WTC11 (cell line): ENCODE data around the gene GPD1L. TPM values are rescaled to one million over a fixed set of nuclear protein-coding genes. Genes with fewer than 3 reads are reported as not detected.

Source experiments
- ATAC-seq: fragments of 200-7000 bp; cut with Tn5 transposase; 2 replicates; pipeline ENCODE4 v1.10.0; 2021; ENCODE audit warnings: mild to moderate bottlenecking, moderate library complexity
- CTCF ChIA-PET: fragments of 300-600 bp; sonication (Branson Sonifier 250); formaldehyde crosslinking; loops from one replicate; lab custom pipeline; 2021; ENCODE audit warnings: antibody characterized with exemption; lab: Charles Lee
- POLR2A ChIA-PET: fragments of 350-600 bp; sonication (Branson Sonifier 250); formaldehyde crosslinking; loops from one replicate; lab custom pipeline; 2021; ENCODE audit warnings: antibody characterized with exemption; lab: Charles Lee
- DNase-seq: peaks from one replicate; pipeline ENCODE4 v3.0.0; 2021; ENCODE audit warnings: low spot score
- H3K27ac Mint-ChIP-seq: 2 replicates; pipeline ENCODE4 v1.8.0; 2021; ENCODE audit warnings: mixed read lengths
- H3K27me3 Mint-ChIP-seq: 2 replicates; pipeline ENCODE4 v1.8.0; 2021; ENCODE audit warnings: low read depth, mild to moderate bottlenecking, moderate library complexity, mixed read lengths
- H3K36me3 Mint-ChIP-seq: 2 replicates; pipeline ENCODE4 v1.8.0; 2021; ENCODE audit warnings: mixed read lengths
- H3K4me1 Mint-ChIP-seq: 2 replicates; pipeline ENCODE4 v1.8.0; 2022; ENCODE audit warnings: mixed read lengths
- H3K4me3 Mint-ChIP-seq: 2 replicates; pipeline ENCODE4 v1.8.0; 2021; ENCODE audit warnings: mild to moderate bottlenecking, moderate library complexity, mixed read lengths
- H3K9me3 Mint-ChIP-seq: 2 replicates; pipeline ENCODE4 v1.8.0; 2021; ENCODE audit warnings: mixed read lengths
- ATF2 ChIP-seq: sonication (generic); formaldehyde crosslinking; IDR thresholded peaks from 2 replicates; pipeline ENCODE4 v1.8.1; 2022; ENCODE audit warnings: low read depth, missing genetic modification reagents, borderline replicate concordance
- E2F1 ChIP-seq: sonication (generic); formaldehyde crosslinking; IDR thresholded peaks from 2 replicates; pipeline ENCODE4 v1.8.0; 2022; ENCODE audit warnings: mild to moderate bottlenecking, missing genetic modification reagents
- IRF2 ChIP-seq: sonication (generic); formaldehyde crosslinking; IDR thresholded peaks from 2 replicates; pipeline ENCODE4 v1.8.0; 2022; ENCODE audit warnings: low read depth, missing genetic modification reagents, borderline replicate concordance
- NFE2L1 ChIP-seq: sonication (generic); formaldehyde crosslinking; IDR thresholded peaks from 2 replicates; pipeline ENCODE4 v1.8.1; 2023; ENCODE audit warnings: missing genetic modification reagents
- NR2C2 ChIP-seq: sonication (generic); formaldehyde crosslinking; IDR thresholded peaks from 2 replicates; pipeline ENCODE4 v1.8.0; 2022; ENCODE audit warnings: mild to moderate bottlenecking, missing genetic modification reagents
- NR3C1 ChIP-seq: sonication (generic); formaldehyde crosslinking; conservative IDR thresholded peaks from 2 replicates; pipeline ENCODE4 v1.8.1; 2023; ENCODE audit warnings: low read depth, mild to moderate bottlenecking, missing genetic modification reagents
- PRDM15 ChIP-seq: sonication (generic); formaldehyde crosslinking; IDR thresholded peaks from 2 replicates; pipeline ENCODE4 v1.8.0; 2022; ENCODE audit warnings: missing genetic modification reagents
- RORB ChIP-seq: fragments of 250-450 bp; sonication (Bioruptor Pico); IDR thresholded peaks from 2 replicates; pipeline ENCODE4 v1.9.0; 2021; ENCODE audit warnings: mild to moderate bottlenecking
- TCF7 ChIP-seq: sonication (generic); formaldehyde crosslinking; IDR thresholded peaks from 2 replicates; pipeline ENCODE4 v1.8.0; 2022; ENCODE audit warnings: mild to moderate bottlenecking, low read depth, missing genetic modification reagents, moderate library complexity
- ZNF219 ChIP-seq: sonication (generic); formaldehyde crosslinking; IDR thresholded peaks from 2 replicates; pipeline ENCODE4 v1.8.0; 2023; ENCODE audit warnings: missing genetic modification reagents, mild to moderate bottlenecking, borderline replicate concordance
- ZNF281 ChIP-seq: sonication (generic); formaldehyde crosslinking; IDR thresholded peaks from 2 replicates; pipeline ENCODE4 v1.8.0; 2023; ENCODE audit warnings: mild to moderate bottlenecking, missing genetic modification reagents
- ZNF396 ChIP-seq: fragments of 250-450 bp; sonication (Bioruptor Pico); IDR thresholded peaks from 2 replicates; pipeline ENCODE4 v1.8.0; 2021; ENCODE audit warnings: mild to moderate bottlenecking, moderate library complexity, borderline replicate concordance
- ZNF423 ChIP-seq: fragments of 250-450 bp; sonication (Bioruptor Pico); IDR thresholded peaks from 2 replicates; pipeline ENCODE4 v2.1.2; 2022; ENCODE audit warnings: mild to moderate bottlenecking, moderate library complexity
- ZNF512 ChIP-seq: sonication (generic); formaldehyde crosslinking; IDR thresholded peaks from 2 replicates; pipeline ENCODE4 v1.8.1; 2022; ENCODE audit warnings: missing genetic modification reagents, borderline replicate concordance
- ZNF671 ChIP-seq: fragments of 250-450 bp; sonication (Bioruptor Pico); IDR thresholded peaks from 2 replicates; pipeline ENCODE4 v1.8.0; 2021; ENCODE audit warnings: mild to moderate bottlenecking
- total RNA-seq: library from RNA; stranded (reverse); gene quantifications from 3 replicates; pipeline ENCODE4 v1.2.3, GENCODE V29; 2021
- TF ChIP-seq, protein P1 (sequence below): sonication (generic); formaldehyde crosslinking; IDR thresholded peaks from 2 replicates; pipeline ENCODE4 v1.8.0; 2022; ENCODE audit warnings: mild to moderate bottlenecking, missing genetic modification reagents
- TF ChIP-seq, protein P2 (sequence below): sonication (generic); formaldehyde crosslinking; conservative IDR thresholded peaks from 2 replicates; pipeline ENCODE4 v1.8.1; 2023; ENCODE audit warnings: mild to moderate bottlenecking, low read depth, missing genetic modification reagents, moderate library complexity
- TF ChIP-seq, protein P3 (sequence below): fragments of 200-600 bp; IDR thresholded peaks from 2 replicates; pipeline ENCODE4 v1.8.0; 2022; ENCODE audit warnings: antibody characterized with exemption

The GPD1L gene
- total RNA-seq, 1 experiment from 2014 or later = 5.8 TPM

DNA sequence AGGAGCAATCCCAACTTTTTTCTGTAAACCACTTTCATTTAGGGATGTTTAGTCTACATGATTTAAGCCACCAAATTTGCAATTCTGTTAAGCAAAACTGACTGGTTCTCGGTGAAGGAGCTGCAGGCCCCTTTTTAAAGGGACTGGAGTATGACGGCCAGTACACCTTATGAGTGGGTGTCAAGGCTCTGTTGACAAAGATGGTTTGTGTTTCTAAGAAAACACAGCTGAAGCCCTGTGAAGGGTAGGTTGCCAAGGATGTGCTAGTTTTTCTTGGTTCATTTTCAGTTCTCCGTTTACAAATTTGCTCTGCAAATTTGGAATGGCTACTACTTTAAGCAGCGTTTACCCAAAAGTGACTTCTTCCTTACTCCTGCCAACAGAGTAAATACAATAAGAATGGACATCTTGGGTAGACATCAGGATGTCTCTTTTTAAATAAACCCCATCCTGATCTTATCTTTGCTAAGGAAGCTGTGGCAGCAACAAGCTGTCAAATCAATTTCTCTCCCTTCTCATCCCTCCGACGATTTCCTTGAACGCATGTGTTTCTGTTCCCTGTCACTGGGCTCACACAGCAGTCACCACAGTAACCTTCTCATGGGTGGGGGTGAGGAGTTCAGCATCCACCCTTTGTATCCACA is 73.8 kb downstream of the GPD1L start:
- Mint-ChIP-seq H3K9me3 (no peaks in the 10 kb centered on the region), H3K27ac (no peak overlapping the region), H3K36me3 (no peaks in the 10 kb centered on the region), H3K27me3 (no peaks in the 10 kb centered on the region; the same call in 1 of the 2 replicates), H3K4me3 (no peak overlapping the region), H3K4me1 (no peaks in the 10 kb centered on the region; the same call in 1 of the 2 replicates)
- DNase-seq (no peak), ATAC-seq (no peak)
- ChIA-PET POLR2A (no interaction called here), CTCF (interaction anchor here (1.4 kb wide), 1 partner anchor 60 kb away, joined by 5 read pairs; no protein-coding TSS in a partner anchor)
- no peak for TF ChIP-seq ZNF512 (CRISPR knock-in tag)
- no peak for TF ChIP-seq ZNF671 (CRISPR knock-in tag)
- TF ChIP-seq ATF2 (CRISPR knock-in tag) = no peak
- TF ChIP-seq E2F1 (CRISPR knock-in tag) = no peak
- TF ChIP-seq RORB (CRISPR knock-in tag) = no peak
- TF ChIP-seq ZNF281 (CRISPR knock-in tag) = no peak
- TF ChIP-seq NR2C2 (CRISPR knock-in tag) = no peak
- TF ChIP-seq, protein P1, sequence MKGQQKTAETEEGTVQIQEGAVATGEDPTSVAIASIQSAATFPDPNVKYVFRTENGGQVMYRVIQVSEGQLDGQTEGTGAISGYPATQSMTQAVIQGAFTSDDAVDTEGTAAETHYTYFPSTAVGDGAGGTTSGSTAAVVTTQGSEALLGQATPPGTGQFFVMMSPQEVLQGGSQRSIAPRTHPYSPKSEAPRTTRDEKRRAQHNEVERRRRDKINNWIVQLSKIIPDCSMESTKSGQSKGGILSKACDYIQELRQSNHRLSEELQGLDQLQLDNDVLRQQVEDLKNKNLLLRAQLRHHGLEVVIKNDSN = no peak
- TF ChIP-seq, protein P2, sequence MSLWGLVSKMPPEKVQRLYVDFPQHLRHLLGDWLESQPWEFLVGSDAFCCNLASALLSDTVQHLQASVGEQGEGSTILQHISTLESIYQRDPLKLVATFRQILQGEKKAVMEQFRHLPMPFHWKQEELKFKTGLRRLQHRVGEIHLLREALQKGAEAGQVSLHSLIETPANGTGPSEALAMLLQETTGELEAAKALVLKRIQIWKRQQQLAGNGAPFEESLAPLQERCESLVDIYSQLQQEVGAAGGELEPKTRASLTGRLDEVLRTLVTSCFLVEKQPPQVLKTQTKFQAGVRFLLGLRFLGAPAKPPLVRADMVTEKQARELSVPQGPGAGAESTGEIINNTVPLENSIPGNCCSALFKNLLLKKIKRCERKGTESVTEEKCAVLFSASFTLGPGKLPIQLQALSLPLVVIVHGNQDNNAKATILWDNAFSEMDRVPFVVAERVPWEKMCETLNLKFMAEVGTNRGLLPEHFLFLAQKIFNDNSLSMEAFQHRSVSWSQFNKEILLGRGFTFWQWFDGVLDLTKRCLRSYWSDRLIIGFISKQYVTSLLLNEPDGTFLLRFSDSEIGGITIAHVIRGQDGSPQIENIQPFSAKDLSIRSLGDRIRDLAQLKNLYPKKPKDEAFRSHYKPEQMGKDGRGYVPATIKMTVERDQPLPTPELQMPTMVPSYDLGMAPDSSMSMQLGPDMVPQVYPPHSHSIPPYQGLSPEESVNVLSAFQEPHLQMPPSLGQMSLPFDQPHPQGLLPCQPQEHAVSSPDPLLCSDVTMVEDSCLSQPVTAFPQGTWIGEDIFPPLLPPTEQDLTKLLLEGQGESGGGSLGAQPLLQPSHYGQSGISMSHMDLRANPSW = no peak
- no peak for TF ChIP-seq PRDM15 (CRISPR knock-in tag)
- no peak for TF ChIP-seq ZNF396 (CRISPR knock-in tag)
- TF ChIP-seq TCF7 (CRISPR knock-in tag) = no peak
- TF ChIP-seq IRF2 (CRISPR knock-in tag) = no peak
- no peak for TF ChIP-seq ZNF423 (CRISPR knock-in tag)
- TF ChIP-seq NR3C1 (CRISPR knock-in tag) = no peak
- TF ChIP-seq NFE2L1 (CRISPR knock-in tag) = no peak
- TF ChIP-seq ZNF219 (CRISPR knock-in tag) = no peak
- TF ChIP-seq, protein P3, sequence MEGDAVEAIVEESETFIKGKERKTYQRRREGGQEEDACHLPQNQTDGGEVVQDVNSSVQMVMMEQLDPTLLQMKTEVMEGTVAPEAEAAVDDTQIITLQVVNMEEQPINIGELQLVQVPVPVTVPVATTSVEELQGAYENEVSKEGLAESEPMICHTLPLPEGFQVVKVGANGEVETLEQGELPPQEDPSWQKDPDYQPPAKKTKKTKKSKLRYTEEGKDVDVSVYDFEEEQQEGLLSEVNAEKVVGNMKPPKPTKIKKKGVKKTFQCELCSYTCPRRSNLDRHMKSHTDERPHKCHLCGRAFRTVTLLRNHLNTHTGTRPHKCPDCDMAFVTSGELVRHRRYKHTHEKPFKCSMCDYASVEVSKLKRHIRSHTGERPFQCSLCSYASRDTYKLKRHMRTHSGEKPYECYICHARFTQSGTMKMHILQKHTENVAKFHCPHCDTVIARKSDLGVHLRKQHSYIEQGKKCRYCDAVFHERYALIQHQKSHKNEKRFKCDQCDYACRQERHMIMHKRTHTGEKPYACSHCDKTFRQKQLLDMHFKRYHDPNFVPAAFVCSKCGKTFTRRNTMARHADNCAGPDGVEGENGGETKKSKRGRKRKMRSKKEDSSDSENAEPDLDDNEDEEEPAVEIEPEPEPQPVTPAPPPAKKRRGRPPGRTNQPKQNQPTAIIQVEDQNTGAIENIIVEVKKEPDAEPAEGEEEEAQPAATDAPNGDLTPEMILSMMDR = no peak
